Tibial nerve (tissue), 4 donors: ENCODE results near the gene CEP170B. TPM values are rescaled to one million over a fixed set of nuclear protein-coding genes. Genes with fewer than 3 reads are reported as not detected.

Experiments used
- DNase-seq, 2 donors: peaks; one replicate each; pipeline ENCODE4 v3.0.0-alpha.2; 2019; ENCODE audit warnings: low spot score in 2 of 2
- H3K27ac ChIP-seq, 4 donors: fragments of 200-600 bp; sonication (generic) in 3 of 4; one replicate each; pipeline ENCODE4 v1.5.1; 2017 to 2019; ENCODE audit warnings: mild to moderate bottlenecking in 1 of 4
- H3K27me3 ChIP-seq, 2 donors: fragments of 200-600 bp; sonication (generic) in 1 of 2; one replicate each; pipeline versions ENCODE4 v1.5.1 to v1.6.0; 2017 to 2019
- H3K36me3 ChIP-seq, 3 donors: fragments of 200-600 bp; sonication (generic); one replicate each; pipeline ENCODE4 v1.5.1; 2018 to 2019
- H3K4me1 ChIP-seq, 4 donors: fragments of 200-600 bp; sonication (generic) in 3 of 4; one replicate each; pipeline ENCODE4 v1.5.1; 2017 to 2019
- H3K4me3 ChIP-seq, 4 donors: fragments of 200-600 bp; sonication (generic) in 3 of 4; one replicate each; pipeline ENCODE4 v1.5.1; 2017 to 2019; ENCODE audit warnings: mild to moderate bottlenecking in 1 of 4, moderate library complexity in 1 of 4
- H3K9me3 ChIP-seq, 4 donors: fragments of 200-600 bp; sonication (generic) in 3 of 4; one replicate each; pipeline ENCODE4 v1.5.1; 2017 to 2019
- CTCF ChIP-seq, 5 experiments: fragments of 200-600 bp in 3 of 5; fragments of 450-650 bp in 2 of 5; sonication (generic) in 3 of 5; IDR thresholded peaks; one replicate each; pipeline ENCODE4 v1.5.1; 2016 to 2019; ENCODE audit warnings: antibody characterized with exemption in 5 of 5, mild to moderate bottlenecking in 3 of 5, moderate library complexity in 2 of 5
- EP300 ChIP-seq, 2 donors: sonication (generic); formaldehyde crosslinking; IDR thresholded peaks; one replicate each; pipeline ENCODE4 v1.6.1; 2017; ENCODE audit warnings: antibody characterized with exemption in 2 of 2, mild to moderate bottlenecking in 1 of 2
- POLR2A ChIP-seq, 2 donors: fragments of 450-650 bp; IDR thresholded peaks; one replicate each; pipeline ENCODE4 v1.6.1; 2017; ENCODE audit warnings: antibody characterized with exemption in 2 of 2, mild to moderate bottlenecking in 2 of 2, moderate library complexity in 2 of 2
- WGBS, 2 donors: methylation state at CpG; one replicate each; pipeline ENCODE4 v1.1.5; 2018; 5-methylcytosine and 5-hydroxymethylcytosine counted together
- total RNA-seq, 4 donors: library from RNA; depleted of rRNA; stranded (reverse); fragments of >200 nt; gene quantifications; one replicate each; pipeline ENCODE4 v1.1.0, GENCODE V29; 2016

CEP170B gene
- total RNA-seq, 4 donors from 2014 or later = 10.1 to 36.3 (median 13.0) TPM

GRCh38 chr14:104871656-104872468 lies 6.8 kb downstream of the CEP170B start:
- no peak for TF ChIP-seq CTCF (IDR thresholded peaks at IDR 0.05)
- no peak for TF ChIP-seq POLR2A (IDR thresholded peaks at IDR 0.05)
- TF ChIP-seq EP300 (IDR thresholded peaks at IDR 0.05) = no peak
- H3K9me3 ChIP-seq = no peaks in the 10 kb centered on the region
- DNase-seq = no peak
- H3K36me3 ChIP-seq = peaks cover 0 to 13% (median 0%) of the 10 kb centered on the region in 3 donors
- no peak overlapping the region for H3K27ac ChIP-seq
- H3K27me3 ChIP-seq = no peaks in the 10 kb centered on the region
- peaks cover 0 to 14% (median 3%) of the 10 kb centered on the region in 4 donors for H3K4me1 ChIP-seq
- 84 to 90% methylated on average over 19 to 40 of the region's 47 CpGs for WGBS, 2 donors
- no peak overlapping the region for H3K4me3 ChIP-seq

GRCh38 chr14:104872469-104873341 lies 7.6 kb downstream of the CEP170B start:
- peaks cover 0 to 17% (median 0%) of the 10 kb centered on the region in 3 donors for H3K36me3 ChIP-seq
- peaks cover 0 to 11% (median 3%) of the 10 kb centered on the region in 4 donors for H3K4me1 ChIP-seq
- H3K27me3 ChIP-seq = no peaks in the 10 kb centered on the region
- TF ChIP-seq CTCF (IDR thresholded peaks at IDR 0.05) = no peak
- no peak for TF ChIP-seq POLR2A (IDR thresholded peaks at IDR 0.05)
- no peak for TF ChIP-seq EP300 (IDR thresholded peaks at IDR 0.05)
- no peak for DNase-seq
- 21 to 43% methylated on average over 25 to 29 of the region's 29 CpGs for WGBS, 2 donors
- no peak overlapping the region for H3K27ac ChIP-seq
- H3K4me3 ChIP-seq = no peak overlapping the region
- no peaks in the 10 kb centered on the region for H3K9me3 ChIP-seq

- no peaks in the 10 kb centered on the region for H3K27me3 ChIP-seq
- H3K4me3 ChIP-seq = no peak overlapping the region
- peaks cover 0 to 21% (median 0%) of the 10 kb centered on the region in 3 donors for H3K36me3 ChIP-seq
- no peak for TF ChIP-seq CTCF (IDR thresholded peaks at IDR 0.05)
- no peak for TF ChIP-seq EP300 (IDR thresholded peaks at IDR 0.05)
- TF ChIP-seq POLR2A (IDR thresholded peaks at IDR 0.05) = no peak
- DNase-seq = no peak
- H3K27ac ChIP-seq = no peak overlapping the region
- no peaks in the 10 kb centered on the region for H3K9me3 ChIP-seq
- H3K4me1 ChIP-seq = peaks cover 0 to 11% (median 3%) of the 10 kb centered on the region in 4 donors
- 81 to 87% methylated on average over 7 to 8 of the region's 13 CpGs for WGBS, 2 donors
Measured at GRCh38 chr14:104873380-104874055, 8.4 kb downstream of the CEP170B start.

- no peaks in the 10 kb centered on the region for H3K9me3 ChIP-seq
- TF ChIP-seq POLR2A (IDR thresholded peaks at IDR 0.05) (no peak), EP300 (IDR thresholded peaks at IDR 0.05) (no peak), CTCF (IDR thresholded peaks at IDR 0.05) (no peak)
- DNase-seq = no peak
- H3K4me1 ChIP-seq = peaks cover 0 to 11% (median 3%) of the 10 kb centered on the region in 4 donors
- no peak overlapping the region for H3K27ac ChIP-seq
- no peaks in the 10 kb centered on the region for H3K27me3 ChIP-seq
- H3K36me3 ChIP-seq = peaks cover 0 to 22% (median 0%) of the 10 kb centered on the region in 3 donors
- 73 to 93% methylated on average over 5 to 6 of the region's 8 CpGs for WGBS, 2 donors
- no peak overlapping the region for H3K4me3 ChIP-seq
Measured at GRCh38 chr14:104874110-104874531, 9.1 kb downstream of the CEP170B start.
